ENCODE data around the gene COG7.
"Not testable (repeated sequence)": the region's sequence is repeated elsewhere in the genome, so short reads cannot be mapped to it uniquely, and the experiment has no call there.

COG7 gene

GRCh38 chr16:23452572-23453337 lies at the start of gene COG7:
COG7 (minus strand) TSS chr16:23453189; CDS start chr16:23452994, 195 bp downstream.
- peak; percentile 85 for DNase-seq (ENCODE audit: low spot score)

GRCh38 chr16:23502466-23502865 lies 49.5 kb upstream of the COG7 start:
- no peak for DNase-seq (ENCODE audit: low spot score)

- DNase-seq (ENCODE audit: low spot score): no peak
Observed at GRCh38 chr16:23501291-23501690, 48.3 kb upstream of the COG7 start.

GRCh38 chr16:23500862-23501225 lies 47.9 kb upstream of the COG7 start:
- DNase-seq (ENCODE audit: low spot score): no peak

GRCh38 chr16:23500212-23500861 lies 47.3 kb upstream of the COG7 start:
- peak; percentile 69 for DNase-seq (ENCODE audit: low spot score)

- no peak for DNase-seq (ENCODE audit: low spot score)
Observed at GRCh38 chr16:23499801-23500200, 46.8 kb upstream of the COG7 start.

GRCh38 chr16:23498863-23499262 lies 45.9 kb upstream of the COG7 start:
- no peak for DNase-seq (ENCODE audit: low spot score)

- no peak for DNase-seq (ENCODE audit: low spot score)
Observed at GRCh38 chr16:23497543-23497868, 44.5 kb upstream of the COG7 start.

- no peak for DNase-seq (ENCODE audit: low spot score)
Observed at GRCh38 chr16:23496821-23497542, 44.0 kb upstream of the COG7 start.

GRCh38 chr16:23495671-23496070 lies 42.7 kb upstream of the COG7 start:
- DNase-seq (ENCODE audit: low spot score): no peak

GRCh38 chr16:23494188-23494587 lies 41.2 kb upstream of the COG7 start:
- no peak for DNase-seq (ENCODE audit: low spot score)

GRCh38 chr16:23491490-23492391 lies 38.8 kb upstream of the COG7 start:
- no peak for DNase-seq (ENCODE audit: low spot score)

GRCh38 chr16:23486480-23486879 lies 33.5 kb upstream of the COG7 start:
- no peak for DNase-seq (ENCODE audit: low spot score)

- no peak for DNase-seq (ENCODE audit: low spot score)
Observed at GRCh38 chr16:23485841-23486240, 32.9 kb upstream of the COG7 start.

- no peak for DNase-seq (ENCODE audit: low spot score)
Observed at GRCh38 chr16:23485257-23485614, 32.2 kb upstream of the COG7 start.

GRCh38 chr16:23484510-23485256 lies 31.7 kb upstream of the COG7 start:
- no peak for DNase-seq (ENCODE audit: low spot score)

- not testable (repeated sequence) for DNase-seq (ENCODE audit: low spot score)
Observed at GRCh38 chr16:23483492-23483891, 30.5 kb upstream of the COG7 start.

- DNase-seq (ENCODE audit: low spot score): no peak
Observed at GRCh38 chr16:23482778-23483177, 29.8 kb upstream of the COG7 start.

- no peak for DNase-seq (ENCODE audit: low spot score)
Observed at GRCh38 chr16:23480257-23480656, 27.3 kb upstream of the COG7 start.

GRCh38 chr16:23479138-23479537 lies 26.1 kb upstream of the COG7 start:
- DNase-seq (ENCODE audit: low spot score): no peak

GRCh38 chr16:23478566-23478965 lies 25.6 kb upstream of the COG7 start:
- DNase-seq (ENCODE audit: low spot score): no peak

GRCh38 chr16:23476289-23476688 lies 23.3 kb upstream of the COG7 start:
- DNase-seq (ENCODE audit: low spot score): no peak
